KMS-11 (cell line): ENCODE results near the gene BBX.
"Not testable (repeated sequence)": the region's sequence is repeated elsewhere in the genome, so short reads cannot be mapped to it uniquely, and the experiment has no call there.

Experiments
- H2AFZ ChIP-seq: fragments of 200-600 bp; sonication (generic); 2 replicates; pipeline ENCODE4 v1.6.1; 2016; ENCODE audit warnings: antibody characterized with exemption, mixed run types, low read depth
- H3K27ac ChIP-seq: fragments of 200-600 bp; sonication (generic); 2 replicates; pipeline ENCODE4 v1.6.1; 2016; ENCODE audit warnings: mild to moderate bottlenecking, mixed run types
- H3K27me3 ChIP-seq: fragments of 200-600 bp; sonication (generic); 2 replicates; pipeline ENCODE4 v1.6.1; 2017; ENCODE audit warnings: mild to moderate bottlenecking, low read depth, mixed run types, moderate library complexity; ENCODE audit not compliant: insufficient read depth
- H3K36me3 ChIP-seq: fragments of 200-600 bp; sonication (generic); 2 replicates; pipeline ENCODE4 v1.6.1; 2017; ENCODE audit warnings: mild to moderate bottlenecking, mixed run types; ENCODE audit not compliant: insufficient read depth
- H3K4me1 ChIP-seq: fragments of 200-600 bp; sonication (generic); 2 replicates; pipeline ENCODE4 v1.6.1; 2016; ENCODE audit warnings: mild to moderate bottlenecking, low read depth, mixed run types; ENCODE audit not compliant: poor library complexity, severe bottlenecking
- H3K4me2 ChIP-seq: fragments of 200-600 bp; sonication (generic); 2 replicates; pipeline ENCODE4 v1.7.0; 2016; ENCODE audit warnings: mild to moderate bottlenecking, mixed run types
- H3K4me3 ChIP-seq: fragments of 200-600 bp; sonication (generic); IDR thresholded peaks from 2 replicates; pipeline ENCODE4 v1.6.1; 2017; ENCODE audit warnings: low read depth, low read length, mixed read lengths; ENCODE audit not compliant: insufficient read depth
- H3K79me2 ChIP-seq: fragments of 200-600 bp; sonication (generic); 2 replicates; pipeline ENCODE4 v1.6.1; 2016; ENCODE audit warnings: low read depth, mixed run types; ENCODE audit not compliant: insufficient read depth
- H3K9ac ChIP-seq: fragments of 200-600 bp; sonication (generic); 2 replicates; pipeline ENCODE4 v1.6.1; 2016; ENCODE audit warnings: mild to moderate bottlenecking, mixed run types
- H4K20me1 ChIP-seq: fragments of 200-600 bp; sonication (generic); 2 replicates; pipeline ENCODE4 v1.6.1; 2016; ENCODE audit warnings: mild to moderate bottlenecking, mixed run types; ENCODE audit not compliant: insufficient read depth
- TF ChIP-seq, protein P1 (sequence below): fragments of 200-600 bp; sonication (generic); conservative IDR thresholded peaks from 2 replicates; pipeline ENCODE4 v1.6.1; 2017; ENCODE audit warnings: low read depth, mild to moderate bottlenecking, antibody characterized with exemption, low read length, moderate library complexity, mixed read lengths

Gene BBX

DNA sequence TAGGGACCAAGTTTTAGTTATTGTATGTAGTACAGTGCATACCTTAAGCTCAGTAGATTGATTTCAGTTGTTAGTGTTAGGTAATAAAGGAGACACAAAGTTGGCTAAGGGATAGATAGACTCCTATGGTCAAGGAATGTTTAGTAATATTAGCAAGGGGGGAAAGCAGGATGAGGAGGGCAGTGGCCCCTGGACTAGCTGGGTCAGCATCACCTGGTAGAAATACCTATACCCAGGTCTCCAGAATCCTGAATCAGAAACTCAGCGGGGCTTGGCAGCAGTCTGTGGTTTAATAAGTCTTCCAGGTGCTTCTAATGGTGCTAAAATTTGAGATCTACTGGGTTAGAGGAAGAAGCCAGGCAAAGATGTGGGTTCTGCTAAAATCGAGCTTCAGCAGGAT, 35.0 kb downstream of the BBX start:
- no peak overlapping the region for H2AFZ ChIP-seq
- H3K4me1 ChIP-seq = no peaks in the 10 kb centered on the region
- H3K27me3 ChIP-seq = no peaks in the 10 kb centered on the region
- TF ChIP-seq, protein P1, sequence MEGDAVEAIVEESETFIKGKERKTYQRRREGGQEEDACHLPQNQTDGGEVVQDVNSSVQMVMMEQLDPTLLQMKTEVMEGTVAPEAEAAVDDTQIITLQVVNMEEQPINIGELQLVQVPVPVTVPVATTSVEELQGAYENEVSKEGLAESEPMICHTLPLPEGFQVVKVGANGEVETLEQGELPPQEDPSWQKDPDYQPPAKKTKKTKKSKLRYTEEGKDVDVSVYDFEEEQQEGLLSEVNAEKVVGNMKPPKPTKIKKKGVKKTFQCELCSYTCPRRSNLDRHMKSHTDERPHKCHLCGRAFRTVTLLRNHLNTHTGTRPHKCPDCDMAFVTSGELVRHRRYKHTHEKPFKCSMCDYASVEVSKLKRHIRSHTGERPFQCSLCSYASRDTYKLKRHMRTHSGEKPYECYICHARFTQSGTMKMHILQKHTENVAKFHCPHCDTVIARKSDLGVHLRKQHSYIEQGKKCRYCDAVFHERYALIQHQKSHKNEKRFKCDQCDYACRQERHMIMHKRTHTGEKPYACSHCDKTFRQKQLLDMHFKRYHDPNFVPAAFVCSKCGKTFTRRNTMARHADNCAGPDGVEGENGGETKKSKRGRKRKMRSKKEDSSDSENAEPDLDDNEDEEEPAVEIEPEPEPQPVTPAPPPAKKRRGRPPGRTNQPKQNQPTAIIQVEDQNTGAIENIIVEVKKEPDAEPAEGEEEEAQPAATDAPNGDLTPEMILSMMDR = no peak
- H3K79me2 ChIP-seq = no peaks in the 10 kb centered on the region
- no peaks in the 10 kb centered on the region for H4K20me1 ChIP-seq
- H3K4me2 ChIP-seq = no peak overlapping the region
- no peak overlapping the region for H3K27ac ChIP-seq
- H3K36me3 ChIP-seq = no peaks in the 10 kb centered on the region
- no peak overlapping the region for H3K9ac ChIP-seq
- H3K4me3 ChIP-seq = no peak overlapping the region

DNA sequence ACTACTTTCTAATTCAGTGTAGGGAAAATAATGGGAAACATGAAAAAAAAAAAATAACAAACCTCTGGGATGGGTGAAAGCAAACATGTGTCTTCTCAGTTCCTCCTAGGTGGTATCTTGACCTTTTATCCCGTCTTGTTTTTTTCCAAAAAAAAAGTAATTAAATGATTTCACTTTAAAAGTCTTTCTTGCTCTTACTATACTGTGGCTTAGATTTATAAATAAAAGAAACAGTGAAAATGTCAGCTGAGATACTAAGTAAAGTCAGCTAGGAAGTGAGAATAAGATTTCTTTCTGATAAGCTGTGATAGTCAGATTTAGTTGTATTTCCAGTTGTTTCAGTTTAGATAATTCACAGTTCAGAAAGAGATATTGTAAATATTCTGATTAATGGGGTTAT, 37.4 kb downstream of the BBX start:
- Histone ChIP-seq H3K79me2 (no peaks in the 10 kb centered on the region), H3K36me3 (no peaks in the 10 kb centered on the region), H3K27me3 (no peaks in the 10 kb centered on the region), H3K4me2 (no peak overlapping the region), H3K27ac (no peak overlapping the region), H2AFZ (no peak overlapping the region), H3K4me3 (no peak overlapping the region), H4K20me1 (no peaks in the 10 kb centered on the region), H3K9ac (no peak overlapping the region), H3K4me1 (no peaks in the 10 kb centered on the region)
- TF ChIP-seq, protein P1 = no peak

DNA sequence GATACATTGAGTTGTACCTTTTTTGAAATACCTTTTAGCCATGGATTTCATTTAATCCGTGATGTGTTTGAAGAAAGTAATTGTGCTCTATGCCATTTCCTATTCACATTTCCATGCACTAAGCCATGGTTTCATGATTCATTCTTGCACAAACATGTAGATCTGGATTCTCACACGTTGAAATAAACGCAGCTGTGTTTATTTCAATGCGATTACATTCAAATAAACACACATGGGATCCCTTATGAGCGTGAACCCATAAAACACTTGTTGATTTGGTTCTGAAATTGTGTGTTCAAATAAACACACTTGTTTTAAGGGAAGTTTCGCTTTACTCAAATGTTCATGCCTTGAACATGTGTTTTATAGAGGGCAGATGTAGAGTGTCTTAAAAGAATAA, 39.2 kb downstream of the BBX start:
- Histone ChIP-seq H3K36me3 (no peaks in the 10 kb centered on the region), H3K27me3 (no peaks in the 10 kb centered on the region), H2AFZ (no peak overlapping the region), H3K4me3 (no peak overlapping the region), H3K9ac (no peak overlapping the region), H3K4me1 (no peaks in the 10 kb centered on the region), H3K4me2 (no peak overlapping the region), H3K27ac (no peak overlapping the region), H3K79me2 (no peaks in the 10 kb centered on the region; the same call in 1 of the 2 replicates), H4K20me1 (no peaks in the 10 kb centered on the region)
- TF ChIP-seq, protein P1 = no peak

DNA sequence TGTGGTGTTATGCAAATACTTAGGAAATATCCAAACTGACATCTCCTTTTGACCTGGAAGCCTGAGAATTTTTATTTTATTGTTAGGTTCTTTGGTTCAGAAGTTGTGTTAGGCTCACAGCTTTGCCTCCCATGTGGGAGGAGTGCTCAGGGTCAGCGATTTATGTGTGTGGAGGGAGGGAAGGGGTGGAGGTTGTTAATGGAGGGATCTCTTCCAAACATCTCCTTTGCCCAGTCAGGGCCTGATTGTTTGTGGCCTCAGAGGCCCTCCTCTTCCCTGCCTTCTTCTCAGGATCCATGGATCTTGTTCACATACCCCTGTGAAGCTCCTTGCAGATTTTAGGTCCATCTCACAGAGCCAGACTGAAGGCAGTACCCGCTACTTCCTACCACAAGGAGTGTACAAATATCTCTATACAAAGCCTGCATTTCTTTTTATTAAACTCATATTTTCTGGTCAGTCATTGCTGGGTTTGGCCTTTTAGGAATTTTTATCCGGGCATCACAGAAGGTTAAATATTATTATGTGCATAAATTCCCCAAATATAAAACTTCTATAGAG, 40.3 kb downstream of the BBX start:
- H3K4me3 ChIP-seq = no peak overlapping the region
- no peak overlapping the region for H2AFZ ChIP-seq
- no peak overlapping the region for H3K4me2 ChIP-seq
- H3K9ac ChIP-seq = no peak overlapping the region
- no peaks in the 10 kb centered on the region for H3K4me1 ChIP-seq
- no peaks in the 10 kb centered on the region for H3K36me3 ChIP-seq
- H3K27ac ChIP-seq = no peak overlapping the region
- no peaks in the 10 kb centered on the region for H3K27me3 ChIP-seq
- peaks cover 5% of the 10 kb centered on the region; the same call in 1 of the 2 replicates for H3K79me2 ChIP-seq
- TF ChIP-seq, protein P1 = no peak
- H4K20me1 ChIP-seq = no peaks in the 10 kb centered on the region

DNA sequence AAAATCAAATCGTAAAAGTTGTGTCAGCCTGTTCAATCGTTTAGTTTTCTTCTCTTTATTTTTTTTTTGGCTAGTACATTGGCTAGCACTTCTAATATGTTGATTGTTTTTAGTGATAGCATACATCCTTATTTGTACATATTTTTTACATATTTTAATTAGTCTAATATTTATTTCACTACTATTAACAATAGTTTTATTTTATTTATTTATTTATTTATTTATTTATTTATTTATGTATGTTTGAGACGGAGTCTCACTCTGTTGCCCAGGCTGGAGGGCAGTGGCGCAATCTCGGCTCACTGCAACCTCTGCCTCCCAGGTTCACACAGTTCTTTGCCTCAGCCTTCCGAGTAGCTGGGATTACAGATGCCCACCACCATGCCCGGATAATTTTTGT, 42.5 kb downstream of the BBX start:
- not testable (repeated sequence) for H2AFZ ChIP-seq

DNA sequence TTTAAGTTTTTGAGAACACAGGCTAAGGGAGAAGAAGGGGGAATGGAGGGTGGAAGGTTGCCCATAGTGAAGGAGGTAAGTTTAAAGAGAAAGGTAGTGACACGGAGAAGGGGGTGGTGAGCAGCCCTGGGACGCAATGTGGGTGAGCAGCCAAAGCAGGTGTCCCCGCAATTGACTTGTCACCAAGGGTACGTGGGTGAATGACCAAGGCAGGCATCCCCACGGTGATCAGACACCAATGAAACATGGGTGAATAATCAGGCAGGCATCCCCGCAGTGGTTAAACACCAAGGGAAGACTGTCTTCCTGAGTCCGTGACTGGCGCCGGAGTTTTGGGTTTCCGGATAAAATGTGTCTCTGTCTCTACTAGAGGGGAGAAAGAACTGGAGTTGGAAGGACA, 48.3 kb downstream of the BBX start:
- H3K4me3 ChIP-seq, H3K36me3 ChIP-seq, H2AFZ ChIP-seq: not testable (repeated sequence)

More for the DNA sequence above, 42.5 kb downstream of the BBX start:
- H3K79me2 ChIP-seq, H4K20me1 ChIP-seq, H3K4me2 ChIP-seq, H3K27me3 ChIP-seq, H3K27ac ChIP-seq, H3K4me1 ChIP-seq, H3K36me3 ChIP-seq, H3K4me3 ChIP-seq, H3K9ac ChIP-seq: not testable (repeated sequence)

DNA sequence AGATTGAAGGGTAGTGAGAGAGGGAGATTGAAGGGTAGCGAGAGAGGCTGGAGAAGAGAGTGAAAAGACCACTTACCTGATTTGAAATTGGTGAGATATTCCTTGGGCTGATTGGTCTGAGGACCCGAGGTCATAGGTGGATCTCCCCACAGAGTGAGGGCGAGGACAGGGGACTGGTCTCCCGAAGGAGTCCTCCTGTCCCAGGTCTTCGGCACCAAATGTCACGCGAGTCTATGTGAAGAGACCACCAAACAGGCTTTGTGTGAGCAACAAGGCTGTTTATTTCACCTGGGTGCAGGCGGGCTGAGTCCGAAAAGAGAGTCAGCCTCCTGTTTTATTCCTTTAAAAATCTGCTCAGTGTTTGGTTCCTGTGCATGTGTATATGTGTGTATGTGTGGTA, 48.7 kb downstream of the BBX start:
- not testable (repeated sequence) for H3K79me2 ChIP-seq, H4K20me1 ChIP-seq, H3K4me2 ChIP-seq, H2AFZ ChIP-seq, H3K4me1 ChIP-seq, H3K27ac ChIP-seq, H3K9ac ChIP-seq, H3K27me3 ChIP-seq, H3K4me3 ChIP-seq, H3K36me3 ChIP-seq

More for the DNA sequence above, 48.3 kb downstream of the BBX start:
- H3K9ac ChIP-seq, H3K27ac ChIP-seq, H3K4me1 ChIP-seq, H3K27me3 ChIP-seq, H4K20me1 ChIP-seq, H3K79me2 ChIP-seq, H3K4me2 ChIP-seq: not testable (repeated sequence)
